HepG2 (cell line): Measurements from ENCODE around the gene HECTD1. TPM values are rescaled to one million over a fixed set of nuclear protein-coding genes. Genes with fewer than 3 reads are reported as not detected.

ENCODE experiments used
- AHR ChIP-seq: IDR thresholded peaks from 2 replicates; pipeline ENCODE4 v1.6.1; 2018; ENCODE audit warnings: missing genetic modification reagents, missing compliant biosample characterization
- ATF2 ChIP-seq: sonication (generic); formaldehyde crosslinking; IDR thresholded peaks from 2 replicates; pipeline ENCODE4 v1.4.0; 2020; ENCODE audit warnings: missing genetic modification reagents
- ATF3 ChIP-seq: sonication (generic); formaldehyde crosslinking; IDR thresholded peaks from 2 replicates; pipeline ENCODE4 v1.4.0; 2020; ENCODE audit warnings: missing genetic modification reagents
- ATM ChIP-seq: fragments of 450-650 bp; IDR thresholded peaks from 2 replicates; pipeline ENCODE4 v1.7.1; 2017; ENCODE audit warnings: mild to moderate bottlenecking, borderline replicate concordance
- CEBPB ChIP-seq: IDR thresholded peaks from 2 replicates; pipeline ENCODE4 v1.6.1; 2011; ENCODE audit warnings: low read depth, low read length, improper control_type of control experiment, borderline replicate concordance
- HCFC1 ChIP-seq: fragments of 150-350 bp; IDR thresholded peaks from 2 replicates; pipeline ENCODE4 v1.6.1; 2014; ENCODE audit warnings: low read depth, low read length
- KLF9 ChIP-seq: IDR thresholded peaks from 2 replicates; pipeline ENCODE4 v1.6.1; 2016; ENCODE audit warnings: low read depth
- MATR3 ChIP-seq: sonication (generic); formaldehyde crosslinking; IDR thresholded peaks from 2 replicates; pipeline ENCODE4 v1.4.0; 2020; ENCODE audit warnings: missing genetic modification reagents
- RFXAP ChIP-seq: sonication (generic); formaldehyde crosslinking; IDR thresholded peaks from 2 replicates; pipeline ENCODE4 v1.4.0; 2020; ENCODE audit warnings: missing genetic modification reagents, borderline replicate concordance
- TGIF2 ChIP-seq: IDR thresholded peaks from 2 replicates; pipeline ENCODE4 v1.6.1; 2016; ENCODE audit warnings: control low read depth, missing compliant biosample characterization
- TRIM22 ChIP-seq: fragments of 450-650 bp; IDR thresholded peaks from 2 replicates; pipeline ENCODE4 v1.6.1; 2017
- ZNF232 ChIP-seq: sonication (generic); formaldehyde crosslinking; IDR thresholded peaks from 2 replicates; pipeline ENCODE4 v1.4.0; 2020; ENCODE audit warnings: missing genetic modification reagents, borderline replicate concordance
- ZNF260 ChIP-seq: sonication (generic); formaldehyde crosslinking; IDR thresholded peaks from 2 replicates; pipeline ENCODE4 v1.4.0; 2020; ENCODE audit warnings: missing genetic modification reagents, low read depth, mild to moderate bottlenecking, borderline replicate concordance
- ZNF275 ChIP-seq: sonication (generic); formaldehyde crosslinking; IDR thresholded peaks from 2 replicates; pipeline ENCODE4 v1.8.0; 2022; ENCODE audit warnings: missing genetic modification reagents, mild to moderate bottlenecking, inconsistent platforms, borderline replicate concordance
- ZNF563 ChIP-seq: sonication (generic); formaldehyde crosslinking; IDR thresholded peaks from 2 replicates; pipeline ENCODE4 v1.8.0; 2022; ENCODE audit warnings: mild to moderate bottlenecking, moderate library complexity, missing genetic modification reagents
- ZNF790 ChIP-seq: sonication (generic); formaldehyde crosslinking; IDR thresholded peaks from 2 replicates; pipeline ENCODE4 v1.8.0; 2022; ENCODE audit warnings: missing genetic modification reagents, mild to moderate bottlenecking, borderline replicate concordance
- polyA plus RNA-seq, 8 experiments: library from polyadenylated mRNA; depleted of rRNA in 3 of 8; stranded (reverse) in 7 of 8; unstranded in 1 of 8; fragments of >200 nt; fragmentation: Illumina TruSeq in 4 of 8; extraction: Trizol in 4 of 8; gene quantifications; 2 replicates each; pipeline versions ENCODE4 v1.2.1 to v1.2.3, GENCODE V29; 2011 to 2016; ENCODE audit warnings: low read depth in 4 of 8, missing spikeins in 1 of 8, mixed read lengths in 1 of 8; ENCODE audit not compliant: insufficient read depth in 1 of 8
- total RNA-seq, 5 experiments: library from RNA; depleted of rRNA; stranded (reverse); fragments of >200 nt; fragmentation: Illumina TruSeq; extraction: Trizol; gene quantifications; 2 replicates each; pipeline ENCODE4 v1.2.3, GENCODE V29; 2016; ENCODE audit warnings: low read depth in 1 of 5
- TF ChIP-seq, protein P1 (sequence below): sonication (generic); formaldehyde crosslinking; IDR thresholded peaks from 2 replicates; pipeline ENCODE4 v1.4.0; 2020; ENCODE audit warnings: missing genetic modification reagents

Gene HECTD1
- total and polyA plus RNA-seq, 2 of the 13 experiments (the other 11 are each of a cell fraction or from before 2014, with no cell fraction given): 312 to 560 TPM

DNA sequence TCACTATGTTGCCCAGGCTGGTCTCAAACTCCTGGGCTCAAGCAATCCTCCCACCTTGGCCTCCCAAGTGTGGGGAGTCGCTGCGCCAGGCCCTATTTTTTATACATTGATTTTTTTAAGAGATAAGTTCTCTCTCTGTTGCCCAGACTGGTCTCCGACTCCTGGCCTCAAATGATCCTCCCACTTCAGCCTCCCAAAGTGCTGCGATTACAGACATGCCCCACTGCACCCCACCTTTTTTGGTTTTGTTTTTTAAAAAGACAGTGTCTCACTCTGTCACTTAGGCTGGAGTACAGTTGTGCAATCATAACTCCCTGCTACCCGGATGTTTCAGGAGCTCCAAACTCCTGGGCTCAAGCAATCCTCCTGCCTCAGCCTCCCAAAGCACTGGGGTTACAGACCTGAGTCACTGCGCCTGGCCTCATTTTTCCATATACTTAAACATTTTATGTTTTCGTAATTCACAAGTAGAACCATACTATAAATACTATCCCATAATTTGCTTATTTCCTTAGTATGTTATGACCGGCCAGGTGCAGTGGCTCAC lies 16.8 kb downstream of the HECTD1 start (continued):
- TF ChIP-seq KLF9 (CRISPR knock-in tag): no peak
- TF ChIP-seq, protein P1, sequence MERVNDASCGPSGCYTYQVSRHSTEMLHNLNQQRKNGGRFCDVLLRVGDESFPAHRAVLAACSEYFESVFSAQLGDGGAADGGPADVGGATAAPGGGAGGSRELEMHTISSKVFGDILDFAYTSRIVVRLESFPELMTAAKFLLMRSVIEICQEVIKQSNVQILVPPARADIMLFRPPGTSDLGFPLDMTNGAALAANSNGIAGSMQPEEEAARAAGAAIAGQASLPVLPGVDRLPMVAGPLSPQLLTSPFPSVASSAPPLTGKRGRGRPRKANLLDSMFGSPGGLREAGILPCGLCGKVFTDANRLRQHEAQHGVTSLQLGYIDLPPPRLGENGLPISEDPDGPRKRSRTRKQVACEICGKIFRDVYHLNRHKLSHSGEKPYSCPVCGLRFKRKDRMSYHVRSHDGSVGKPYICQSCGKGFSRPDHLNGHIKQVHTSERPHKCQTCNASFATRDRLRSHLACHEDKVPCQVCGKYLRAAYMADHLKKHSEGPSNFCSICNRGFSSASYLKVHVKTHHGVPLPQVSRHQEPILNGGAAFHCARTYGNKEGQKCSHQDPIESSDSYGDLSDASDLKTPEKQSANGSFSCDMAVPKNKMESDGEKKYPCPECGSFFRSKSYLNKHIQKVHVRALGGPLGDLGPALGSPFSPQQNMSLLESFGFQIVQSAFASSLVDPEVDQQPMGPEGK: no peak
- no peak for TF ChIP-seq ATM
- TF ChIP-seq ZNF563: no peak
- TF ChIP-seq HCFC1: no peak
- TF ChIP-seq TRIM22: no peak
- no peak for TF ChIP-seq MATR3
- no peak for TF ChIP-seq TGIF2
- TF ChIP-seq RFXAP (CRISPR knock-in tag): no peak
- TF ChIP-seq AHR (CRISPR knock-in tag): 0 out of 2 replicates have a peak, but pooled peaks have one; percentile 14
- no peak for TF ChIP-seq ATF2 (CRISPR knock-in tag)
- no peak for TF ChIP-seq ZNF232
- TF ChIP-seq ZNF790 (CRISPR knock-in tag): no peak
- no peak for TF ChIP-seq ZNF260 (CRISPR knock-in tag)
- TF ChIP-seq ZNF275 (CRISPR knock-in tag): no peak
- no peak for TF ChIP-seq ATF3 (CRISPR knock-in tag)
- TF ChIP-seq CEBPB: peak; percentile 65; the same call in 1 of the 2 replicates
- TF ChIP-seq, all 625 proteins: peak for 18
